Measurements from ENCODE around the gene MRPL46.
"Not testable (repeated sequence)": the region's sequence is repeated elsewhere in the genome, so short reads cannot be mapped to it uniquely, and the experiment has no call there.

MRPL46 gene

DNA sequence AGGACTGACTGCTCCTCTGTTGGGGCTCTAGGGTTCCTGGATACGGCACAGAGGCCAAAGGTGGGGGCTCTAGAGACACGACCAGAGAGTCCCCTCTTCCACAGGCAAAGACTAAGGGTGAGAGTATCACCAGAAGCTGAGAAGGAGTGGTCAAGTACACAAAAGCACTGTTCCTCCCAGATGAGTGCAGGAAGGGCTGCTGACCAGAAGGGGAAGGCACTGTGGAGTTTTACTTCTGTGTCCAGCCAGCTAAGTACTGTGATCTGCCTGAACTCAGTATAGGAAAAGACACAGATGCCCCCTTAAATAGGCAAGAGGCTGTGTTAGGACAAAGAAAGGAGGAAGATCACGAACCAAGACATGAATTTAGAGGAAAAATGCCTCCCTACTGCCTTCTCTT, 12.0 kb upstream of the MRPL46 start:
- no peak for DNase-seq (ENCODE audit: low read depth in 2 of 2)

DNA sequence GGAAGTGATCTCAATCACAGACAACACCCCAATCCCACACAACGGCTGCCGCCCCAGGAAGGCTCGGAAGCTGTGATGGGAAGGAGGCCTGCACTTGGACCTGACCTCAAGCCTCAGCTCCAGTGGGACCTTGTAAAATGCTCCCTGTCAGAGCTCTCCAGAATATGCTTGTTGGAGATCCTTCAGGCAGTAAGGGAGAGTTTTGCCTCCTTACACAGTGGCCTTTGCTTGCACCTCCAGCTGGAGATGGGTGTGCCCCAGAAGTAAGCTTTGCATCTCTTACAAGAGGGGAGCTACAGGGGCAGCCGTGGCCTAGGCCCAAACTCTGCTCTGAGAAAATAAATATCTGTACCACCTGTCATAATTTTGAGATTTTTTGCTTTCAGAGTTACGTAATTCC, 10.7 kb upstream of the MRPL46 start:
- no peak for DNase-seq (ENCODE audit: low read depth in 2 of 2)

DNA sequence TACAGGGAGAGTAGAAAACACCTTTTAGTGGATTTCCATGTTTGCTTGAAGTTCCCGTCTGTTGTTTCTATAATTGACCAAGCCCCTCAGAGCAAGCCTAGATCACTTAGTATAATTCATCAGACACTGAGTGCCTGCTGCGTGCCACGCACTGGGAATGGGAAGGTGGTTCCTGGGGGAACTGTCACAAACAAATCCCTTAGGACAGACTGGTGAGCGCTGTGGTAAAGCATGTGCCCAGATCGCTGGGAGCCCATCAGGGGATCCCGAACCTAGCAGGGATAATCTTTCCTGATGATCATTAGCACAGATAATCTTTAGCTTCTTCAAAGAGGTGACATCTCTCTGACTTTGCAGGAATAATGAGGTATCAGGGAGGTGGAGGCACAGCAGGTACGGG, 9.9 kb upstream of the MRPL46 start:
- DNase-seq (ENCODE audit: low read depth in 2 of 2), result no peak

DNA sequence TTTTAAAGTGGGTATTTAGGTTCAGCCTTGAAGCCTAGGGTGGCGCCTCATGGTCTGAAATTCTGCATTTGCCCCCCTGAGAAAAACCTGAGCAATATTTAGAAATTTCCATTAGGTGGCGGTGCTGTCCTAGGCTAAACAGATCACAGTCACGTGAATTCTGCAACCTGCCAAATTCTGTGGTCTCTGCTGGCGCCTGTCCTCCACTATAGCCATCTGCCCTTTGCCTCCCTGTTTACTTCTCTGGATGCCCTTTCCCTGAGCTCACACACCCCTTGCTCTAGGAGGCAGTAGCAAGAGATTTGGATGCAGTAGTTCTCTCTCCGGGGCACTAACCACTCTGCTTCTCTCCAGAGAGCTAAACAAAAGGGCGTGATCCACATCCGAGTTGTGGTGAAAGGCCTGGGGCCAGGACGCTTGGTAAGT, 9.5 kb upstream of the MRPL46 start:
- DNase-seq (ENCODE audit: low read depth in 2 of 2), result no peak

DNA sequence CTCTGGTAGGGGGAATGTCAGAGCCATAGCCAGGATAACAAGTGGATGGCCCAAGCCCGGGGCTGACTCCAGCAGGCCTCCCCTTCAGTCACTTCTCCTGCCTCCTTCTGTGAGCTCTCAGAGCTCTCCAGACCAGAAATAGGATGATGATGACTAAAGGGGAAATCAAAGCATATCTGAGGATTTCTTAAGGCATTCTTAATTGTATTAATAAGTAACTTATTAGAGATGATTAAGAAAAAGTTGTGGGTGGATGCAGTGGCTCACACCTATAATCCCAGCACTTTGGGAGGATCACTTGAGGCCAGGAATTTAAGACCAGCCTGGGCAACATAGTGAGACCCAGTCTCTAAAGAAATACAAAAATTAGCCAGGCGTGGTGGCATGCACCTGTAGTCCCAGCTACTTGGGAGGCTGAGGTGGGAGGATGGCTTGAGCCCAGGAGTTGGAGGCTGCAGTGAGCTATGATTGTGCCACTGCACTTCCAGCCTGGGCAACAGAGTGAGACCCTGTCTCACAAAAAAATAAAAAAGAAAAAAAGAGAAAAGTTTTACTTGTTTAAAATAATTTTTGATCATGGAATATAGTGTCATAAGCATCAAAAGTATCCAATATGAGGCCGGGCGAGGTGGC, 6.6 kb upstream of the MRPL46 start:
- DNase-seq (ENCODE audit: low read depth in 2 of 2), result not testable (repeated sequence)

DNA sequence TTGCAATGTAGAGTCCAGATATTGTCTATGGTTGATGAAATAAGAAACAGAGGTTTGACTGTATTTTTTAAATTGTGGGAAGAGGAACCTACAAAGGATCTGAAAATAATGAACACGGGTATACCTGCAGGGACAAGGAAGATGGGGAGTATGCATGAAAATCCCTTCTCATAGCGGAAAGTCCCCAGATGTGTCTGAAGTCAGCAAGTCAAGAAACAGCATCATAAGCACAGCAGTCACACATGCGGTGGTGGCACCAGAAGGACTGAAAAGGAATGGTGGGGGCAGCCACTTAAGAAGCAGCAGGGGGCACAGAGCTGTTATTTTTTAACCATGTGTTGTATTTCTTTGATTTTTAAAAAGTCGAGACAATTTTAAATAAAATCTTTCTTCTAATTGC, 5.0 kb upstream of the MRPL46 start:
- no peak for DNase-seq (ENCODE audit: low read depth in 2 of 2)

DNA sequence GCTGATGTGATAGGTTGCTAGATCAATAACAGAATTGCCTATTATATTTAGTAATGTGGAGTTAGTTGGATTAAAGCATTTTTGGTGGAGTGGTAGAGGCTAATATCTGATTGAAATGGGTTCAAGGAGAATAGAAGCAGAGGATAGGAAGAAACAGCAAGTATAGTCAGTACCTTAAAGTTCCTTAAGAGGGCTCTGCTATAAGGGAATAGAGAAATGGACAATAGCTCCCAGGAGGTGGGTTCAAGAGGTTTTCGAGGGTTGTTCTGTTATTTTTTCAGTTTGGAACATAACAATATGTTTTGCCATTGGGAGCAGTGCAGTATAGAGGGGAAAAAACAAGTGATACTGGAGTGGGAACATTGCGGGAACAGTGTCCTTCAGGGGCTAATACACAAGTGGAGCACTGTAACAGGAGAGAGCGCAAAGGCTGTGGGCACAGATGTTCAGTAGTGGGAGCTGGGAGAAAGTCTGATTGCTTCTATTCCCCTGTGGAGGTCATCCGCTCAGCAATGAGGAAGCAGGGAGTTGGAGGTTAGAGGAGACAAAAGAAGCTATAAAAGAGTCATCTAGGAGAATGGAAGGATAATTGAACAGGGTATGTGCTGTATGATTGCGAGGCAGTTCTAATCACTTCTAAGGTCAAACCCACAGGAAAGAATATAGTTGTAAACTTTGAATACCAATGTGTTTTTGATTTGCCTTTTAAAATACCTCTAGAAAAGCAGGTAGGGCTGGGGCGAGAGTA, 3.6 kb upstream of the MRPL46 start:
- DNase-seq (ENCODE audit: low read depth in 2 of 2), result no peak

DNA sequence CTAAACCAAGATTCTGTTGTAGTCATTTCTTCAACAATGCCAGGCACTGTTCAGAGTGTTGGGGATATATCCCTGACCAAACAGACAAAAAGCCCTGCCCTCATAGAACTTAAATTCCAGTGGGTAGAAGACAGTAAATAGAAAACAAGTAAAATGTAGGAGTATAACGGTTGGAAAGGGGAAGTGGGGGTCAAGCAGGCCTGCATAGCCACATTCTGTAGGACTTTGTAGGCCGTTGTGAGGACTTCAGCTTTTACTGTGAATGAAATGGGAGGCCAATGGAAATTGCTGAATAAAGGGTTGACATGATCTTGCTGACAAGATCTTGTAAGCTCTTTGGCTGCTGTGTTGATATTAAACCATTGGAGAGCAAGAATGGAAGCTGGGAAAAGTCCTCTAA, 2.1 kb upstream of the MRPL46 start:
- no peak for DNase-seq (ENCODE audit: low read depth in 2 of 2)

DNA sequence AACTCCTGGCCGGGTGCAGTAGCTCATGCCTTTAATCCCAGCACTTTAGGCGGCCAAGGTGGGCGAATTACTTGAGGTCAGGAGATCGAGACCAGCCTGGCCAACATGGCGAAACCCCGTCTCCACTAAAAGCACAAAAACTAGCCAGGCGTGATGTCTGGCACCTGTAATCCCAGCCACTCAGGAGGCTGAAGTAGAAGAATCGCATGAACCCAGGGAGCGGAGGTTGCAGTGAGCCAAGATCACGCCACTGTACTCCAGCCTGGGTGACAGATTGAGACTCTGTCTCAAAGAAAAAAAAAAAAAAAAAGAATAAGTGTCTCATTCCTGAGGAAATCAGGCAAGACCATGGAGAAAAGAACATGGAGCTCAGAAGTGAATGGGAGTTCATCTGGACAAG, 1.5 kb upstream of the MRPL46 start:
- DNase-seq (ENCODE audit: low read depth in 2 of 2), result not testable (repeated sequence)

DNA sequence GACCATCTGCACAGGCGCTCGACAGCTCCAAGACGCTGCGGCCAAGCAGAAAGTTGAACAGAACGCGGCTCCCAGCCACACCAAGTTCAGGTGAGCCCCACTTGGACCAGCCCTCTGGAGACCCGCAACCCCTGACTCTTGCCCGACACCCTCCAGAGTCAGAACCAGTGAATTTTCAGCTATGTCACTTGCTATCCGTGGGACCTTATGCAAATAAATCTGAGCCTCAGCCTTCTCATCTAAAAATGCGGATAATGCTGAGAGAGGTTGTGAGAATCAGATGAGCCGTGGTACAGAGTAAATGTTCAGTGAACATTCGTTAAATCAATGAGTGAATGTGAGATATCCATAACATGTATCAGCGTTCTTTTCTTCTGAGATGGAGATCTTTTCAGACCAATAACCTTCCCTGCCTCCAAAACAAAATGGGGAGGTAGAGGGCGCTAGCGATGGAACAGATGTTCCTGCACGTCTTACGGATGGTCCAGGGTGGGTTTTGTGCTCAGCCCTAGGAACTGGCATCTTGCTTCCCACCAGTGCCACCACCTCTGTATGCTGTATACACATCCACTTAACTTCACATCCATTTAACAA, 844 bp upstream of the MRPL46 start:
- DNase-seq (ENCODE audit: low read depth in 2 of 2), result no peak

DNA sequence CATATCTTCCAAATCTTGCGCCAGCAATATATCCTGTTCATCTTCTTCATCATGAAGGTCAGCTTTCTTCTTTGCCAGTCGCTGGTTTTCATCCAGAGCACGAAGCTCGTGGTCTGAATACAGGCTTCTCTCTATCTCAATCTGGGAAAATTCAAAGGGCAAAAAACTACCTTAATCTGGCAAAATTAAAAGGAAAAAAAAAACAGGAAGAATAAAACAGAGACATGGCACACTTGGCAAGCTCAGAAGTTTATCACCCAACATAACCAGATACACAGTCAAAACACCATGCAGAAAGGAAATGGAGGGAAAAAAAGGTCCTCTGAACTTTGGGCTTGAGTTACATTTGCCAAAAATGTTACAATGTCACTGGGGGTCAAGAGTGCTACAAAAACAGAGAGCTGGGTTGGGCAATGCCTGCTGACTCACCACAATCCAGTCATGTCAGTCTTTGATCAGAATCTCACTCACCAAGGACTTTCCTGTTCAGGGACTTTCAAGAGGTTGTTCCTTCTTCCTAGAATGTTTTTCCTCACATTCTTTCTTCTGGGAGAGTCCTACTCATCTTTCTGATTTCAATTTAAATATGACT, 1.5 kb downstream of the MRPL46 start:
- DNase-seq (ENCODE audit: low read depth in 2 of 2), result no peak

DNA sequence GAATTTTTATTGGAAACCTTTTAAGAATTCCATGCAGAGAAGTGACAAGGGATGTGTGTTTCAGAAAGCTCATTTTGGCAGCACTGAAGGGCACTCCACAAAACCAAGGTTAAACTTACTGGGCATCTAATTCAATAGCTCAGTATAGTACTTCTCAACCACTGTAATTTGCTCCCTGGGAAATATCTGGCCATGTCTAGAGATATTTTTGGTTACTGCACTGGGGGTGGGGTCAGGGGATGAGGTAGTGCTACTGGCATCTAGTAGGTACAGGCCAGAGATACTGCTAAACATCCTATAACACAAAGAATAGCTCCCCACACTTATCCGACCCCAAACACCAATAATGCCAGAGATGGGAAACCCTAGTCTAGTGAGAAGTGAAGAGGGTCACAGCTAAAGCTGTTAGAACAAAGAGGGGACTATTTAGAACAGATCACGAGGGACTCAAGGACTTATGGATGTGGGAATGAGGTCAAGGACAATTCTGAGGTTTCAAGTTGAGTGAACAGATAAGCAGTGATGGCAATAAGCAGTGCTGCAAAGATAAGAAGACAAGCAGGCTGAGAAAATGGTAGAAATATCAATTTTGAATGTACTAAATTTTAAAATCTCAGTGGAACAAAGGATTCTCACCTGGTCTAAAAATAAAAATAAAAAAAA, 3.2 kb downstream of the MRPL46 start:
- DNase-seq (ENCODE audit: low read depth in 2 of 2), result no peak

DNA sequence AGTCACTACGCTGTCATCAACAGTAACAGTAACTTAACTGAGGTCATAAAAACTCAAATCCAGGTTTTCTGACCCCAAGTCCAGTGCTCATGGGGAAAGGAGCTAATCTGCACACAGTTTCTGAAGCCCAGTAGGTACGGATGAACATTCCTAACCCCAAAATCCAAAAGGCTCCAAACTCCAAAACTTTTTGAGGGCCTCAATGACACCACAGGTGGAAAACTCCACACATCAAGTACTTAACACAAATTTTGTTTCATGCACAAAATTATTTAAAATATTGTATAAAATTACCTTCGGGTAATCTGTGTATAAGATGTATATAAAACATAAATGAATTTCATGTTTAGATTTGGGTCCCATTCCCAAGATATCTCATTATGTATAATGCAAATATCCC, 10.5 kb downstream of the MRPL46 start:
- DNase-seq (ENCODE audit: low read depth in 2 of 2), result no peak

DNA sequence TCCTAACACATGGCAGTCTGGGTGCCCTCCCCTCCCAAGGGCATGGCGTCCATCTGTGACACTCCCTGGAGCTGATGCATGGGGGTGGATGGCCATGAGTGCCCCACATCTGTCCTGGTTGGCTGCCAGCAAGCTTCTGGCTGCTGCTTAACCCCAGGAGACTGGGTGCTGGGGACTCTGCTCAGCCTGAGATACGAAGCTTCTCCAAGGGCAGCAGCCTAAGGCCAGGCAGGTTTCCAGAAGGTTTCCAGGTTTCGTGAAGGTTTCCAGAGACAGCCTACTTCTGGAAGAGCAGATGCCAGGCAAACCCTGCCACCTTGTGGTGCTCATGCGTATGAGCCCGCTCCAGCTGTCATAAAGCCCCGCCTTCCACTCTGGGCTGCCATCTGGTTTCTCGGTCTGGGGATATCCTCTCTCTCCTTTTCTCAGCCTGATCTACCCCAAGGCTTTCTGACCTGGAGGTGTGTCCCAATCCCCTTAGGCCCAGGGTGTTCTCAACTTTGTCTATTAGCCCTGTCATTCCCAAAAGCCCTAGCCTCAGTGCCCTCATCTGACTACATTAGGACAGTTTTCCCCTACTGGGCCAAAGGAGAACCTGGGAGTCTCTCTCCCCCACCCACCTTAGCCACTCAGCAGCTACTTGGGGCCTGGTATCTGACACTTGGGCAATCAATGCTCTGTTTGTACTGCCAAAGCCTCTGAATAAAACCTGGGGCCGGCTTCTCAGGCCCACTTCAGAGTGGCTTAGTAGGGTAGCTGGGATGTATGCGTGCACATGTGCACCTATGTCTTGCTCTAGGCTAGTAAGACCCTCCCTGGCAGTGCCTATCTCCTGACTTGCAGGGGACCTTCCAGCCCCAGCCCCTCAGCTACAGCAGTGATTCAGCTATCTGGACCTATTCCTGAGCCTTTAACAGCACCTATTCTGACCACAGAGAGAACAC, 12.0 kb downstream of the MRPL46 start:
- DNase-seq (ENCODE audit: low read depth in 2 of 2), result no peak

DNA sequence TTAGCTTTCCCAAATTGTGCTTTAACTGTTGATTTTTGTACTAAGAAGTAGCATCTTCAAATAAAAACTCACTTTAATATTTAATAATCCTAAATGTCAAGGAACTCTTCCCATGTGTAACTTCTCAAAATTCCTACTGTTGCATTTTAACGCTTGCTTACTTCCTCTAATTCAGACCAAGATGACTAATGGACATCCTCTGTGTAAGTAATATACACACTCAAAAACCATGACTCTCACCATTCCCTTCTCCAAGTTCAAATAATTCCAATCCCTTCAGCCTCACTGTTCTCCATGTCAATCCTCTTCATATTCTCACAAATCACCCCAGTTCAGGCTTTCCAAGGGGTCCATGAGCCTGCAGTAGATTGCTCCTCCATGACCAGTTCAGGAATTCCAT, 13.0 kb downstream of the MRPL46 start:
- no peak for DNase-seq (ENCODE audit: low read depth in 2 of 2)

DNA sequence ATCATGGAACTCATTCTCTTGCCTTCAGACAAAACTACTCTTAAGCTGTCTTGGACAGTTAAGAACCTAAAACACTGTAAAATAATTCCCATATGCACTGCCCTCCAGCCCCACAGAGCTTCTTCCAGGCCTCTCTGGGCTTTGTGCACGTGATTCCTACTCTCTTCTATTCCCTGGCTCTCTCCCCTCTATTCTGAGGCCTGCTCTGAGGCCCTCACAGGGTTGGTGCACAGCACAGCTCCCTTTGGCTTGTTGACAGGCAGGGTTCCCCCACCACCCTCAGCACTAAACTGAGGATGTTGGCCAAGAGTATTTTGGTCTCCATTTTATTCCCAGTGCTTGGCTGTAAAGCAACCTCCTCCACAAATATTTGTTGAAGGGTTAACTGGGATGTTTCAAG, 13.5 kb downstream of the MRPL46 start:
- no peak for DNase-seq (ENCODE audit: low read depth in 2 of 2)

DNA sequence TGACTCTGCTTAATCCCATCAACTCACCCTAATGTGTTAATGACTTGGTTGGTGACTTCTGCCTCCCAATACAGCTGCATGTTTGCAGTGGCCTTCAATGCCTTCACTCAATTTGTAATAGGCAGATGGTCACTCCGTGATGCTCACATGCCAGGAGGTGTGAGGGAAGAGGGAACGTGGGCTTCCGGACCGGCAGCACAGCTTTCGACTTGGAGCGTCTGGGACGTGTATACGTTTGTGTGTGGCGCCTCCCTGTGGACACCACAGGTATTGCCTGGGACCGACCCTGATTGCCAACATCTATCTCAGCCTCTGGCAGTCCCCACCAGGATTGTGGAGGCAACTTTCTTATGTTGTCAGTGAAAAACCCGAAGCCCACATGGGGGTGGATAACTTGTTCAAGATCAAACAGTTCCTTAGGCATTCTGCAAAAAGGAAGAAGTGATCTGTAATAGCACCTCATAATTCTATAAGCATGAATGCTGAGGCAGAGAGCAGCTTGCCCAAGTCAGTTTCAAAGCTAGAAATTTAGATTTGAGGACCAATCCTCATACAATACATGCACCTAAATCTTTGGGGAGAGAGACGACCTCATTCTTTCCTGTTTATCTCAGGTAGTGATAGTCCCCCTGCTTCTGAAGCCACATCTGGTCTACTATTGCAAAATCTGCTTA, 16.9 kb downstream of the MRPL46 start:
- DNase-seq (ENCODE audit: low read depth in 2 of 2), result peak in 1 of 2 donors; percentile 8

DNA sequence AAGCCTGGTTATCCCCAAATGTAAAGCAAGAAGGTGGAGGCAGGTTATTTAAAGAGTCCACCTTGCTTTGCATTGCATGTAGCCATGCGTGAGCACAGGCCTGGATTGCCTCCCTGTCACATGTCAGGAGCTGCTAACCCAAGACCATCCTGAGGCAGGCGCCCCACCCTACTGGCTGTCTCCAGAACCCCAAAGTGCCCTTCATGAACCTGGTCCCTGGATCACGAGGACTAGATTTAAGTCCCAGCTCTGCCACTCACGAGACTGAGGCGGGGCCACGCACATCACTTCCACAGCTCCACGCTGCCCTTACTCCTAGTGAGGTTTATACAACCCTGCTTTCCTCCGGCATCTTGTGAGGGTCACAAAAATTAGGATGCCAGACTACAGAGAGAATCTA, 17.6 kb downstream of the MRPL46 start:
- no peak for DNase-seq (ENCODE audit: low read depth in 2 of 2)

DNA sequence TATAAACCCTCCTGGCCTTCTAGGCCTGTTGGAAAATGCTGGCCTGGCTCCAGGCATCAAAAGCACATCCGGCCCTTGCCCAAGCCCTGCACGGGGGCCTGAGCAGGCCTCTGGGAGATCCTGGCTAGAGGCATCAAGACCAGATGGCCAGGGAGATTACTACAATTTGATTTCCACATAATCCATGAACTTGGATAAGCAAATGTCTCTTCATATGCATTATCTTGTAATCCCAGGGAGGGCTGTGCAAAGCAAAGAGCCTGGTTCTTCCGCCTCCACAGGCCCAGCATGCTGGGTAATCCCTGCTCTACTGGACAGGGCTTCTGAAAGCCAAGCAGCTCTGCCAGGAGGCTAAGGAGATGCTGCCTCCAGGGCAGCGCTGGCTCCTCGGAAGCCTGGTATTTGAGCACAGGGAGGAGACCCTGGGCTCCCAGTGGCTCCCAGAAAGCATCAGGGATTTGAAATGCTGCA, 18.2 kb downstream of the MRPL46 start:
- no peak for DNase-seq (ENCODE audit: low read depth in 2 of 2)

DNA sequence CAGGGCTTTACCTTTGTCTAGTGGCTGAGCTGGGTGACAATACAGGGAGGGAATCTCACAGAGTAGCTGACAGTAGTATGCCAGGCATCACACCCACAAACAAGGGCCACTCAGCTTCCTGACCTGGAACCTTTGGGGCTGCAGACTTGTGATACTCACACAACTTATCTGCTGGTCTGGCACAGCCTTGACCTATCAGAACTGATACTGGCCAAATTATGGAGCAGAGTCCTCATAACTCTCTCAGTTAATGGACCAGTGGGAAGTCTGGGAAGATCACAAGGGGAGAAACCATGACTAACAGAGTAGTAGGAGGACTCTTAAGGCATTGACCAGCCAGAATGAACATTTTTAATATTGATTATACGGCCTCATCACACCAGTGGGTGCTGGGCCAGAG, 19.4 kb downstream of the MRPL46 start:
- DNase-seq (ENCODE audit: low read depth in 2 of 2), result no peak

DNA sequence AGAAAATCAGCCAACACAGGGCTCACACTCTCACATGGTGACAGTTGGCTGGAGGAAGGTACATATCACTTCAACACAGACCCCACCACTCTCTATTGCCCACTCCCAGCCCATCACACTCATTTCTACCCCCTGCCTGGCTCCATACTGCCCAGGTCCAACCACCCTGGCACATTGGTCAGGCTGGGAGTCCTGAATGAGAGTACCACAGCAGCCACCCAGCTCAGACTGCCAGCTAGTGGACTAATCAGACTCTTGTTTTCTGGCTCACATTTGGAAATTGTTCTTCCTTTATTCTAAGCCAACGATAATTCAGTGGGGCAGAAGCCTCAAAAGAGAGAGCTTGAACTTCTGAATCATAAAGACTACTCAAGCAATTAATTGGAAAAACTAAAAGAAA, 20.0 kb downstream of the MRPL46 start:
- DNase-seq (ENCODE audit: low read depth in 2 of 2), result no peak

Measured in stimulated activated CD8-positive, alpha-beta memory T cell treated with anti-CD3 and anti-CD28 coated beads, Interleukin-7, amount 100 ng/mL, for 4 hours (primary cell).